Duodenal mucosa (tissue), 2 donors: ENCODE measurements around the gene TRIM73.
"Not testable (repeated sequence)": the region's sequence is repeated elsewhere in the genome, so short reads cannot be mapped to it uniquely, and the experiment has no call there.

Experiments used
- H3K27ac ChIP-seq: one replicate; pipeline ENCODE4 v1.7.0; 2013; ENCODE audit warnings: low read depth, low read length
- H3K27me3 ChIP-seq, 2 donors: one replicate each; pipeline ENCODE4 v1.7.0; 2013; ENCODE audit warnings: low read length in 2 of 2, control low read depth in 1 of 2; ENCODE audit not compliant: insufficient read depth in 2 of 2, control insufficient read depth in 1 of 2
- H3K36me3 ChIP-seq, 2 donors: one replicate each; pipeline ENCODE4 v1.7.0; 2013; ENCODE audit warnings: low read length in 2 of 2, control low read depth in 1 of 2; ENCODE audit not compliant: insufficient read depth in 2 of 2, control insufficient read depth in 1 of 2
- H3K4me1 ChIP-seq, 2 donors: one replicate each; pipeline ENCODE4 v1.7.0; 2013; ENCODE audit warnings: low read length in 2 of 2, control low read depth in 1 of 2; ENCODE audit not compliant: insufficient read depth in 2 of 2, control insufficient read depth in 1 of 2
- H3K4me3 ChIP-seq, 2 donors: one replicate each; pipeline ENCODE4 v1.7.0; 2013; ENCODE audit warnings: low read length in 2 of 2, low read depth in 1 of 2
- H3K9ac ChIP-seq, 2 donors: one replicate each; pipeline ENCODE4 v1.7.0; 2013; ENCODE audit warnings: low read length in 2 of 2, low read depth in 1 of 2
- H3K9me3 ChIP-seq, 2 donors: one replicate each; pipeline ENCODE4 v1.7.0; 2013; ENCODE audit warnings: low read length in 2 of 2, control low read depth in 1 of 2; ENCODE audit not compliant: control insufficient read depth in 1 of 2

TRIM73 gene

GRCh38 chr7:75415829-75416373 lies 20.5 kb downstream of the TRIM73 start:
- H3K36me3 ChIP-seq = peaks cover 0 to 21% of the 10 kb centered on the region in 2 donors
- not testable (repeated sequence) for H3K4me3 ChIP-seq, H3K27ac ChIP-seq, H3K9ac ChIP-seq, H3K9me3 ChIP-seq, H3K27me3 ChIP-seq, H3K4me1 ChIP-seq

- not testable (repeated sequence) for H3K9me3 ChIP-seq, H3K9ac ChIP-seq, H3K27ac ChIP-seq, H3K27me3 ChIP-seq, H3K4me3 ChIP-seq, H3K4me1 ChIP-seq
- peaks cover 0 to 21% of the 10 kb centered on the region in 2 donors for H3K36me3 ChIP-seq
Observed at GRCh38 chr7:75416787-75417186, 21.4 kb downstream of the TRIM73 start.

DNA sequence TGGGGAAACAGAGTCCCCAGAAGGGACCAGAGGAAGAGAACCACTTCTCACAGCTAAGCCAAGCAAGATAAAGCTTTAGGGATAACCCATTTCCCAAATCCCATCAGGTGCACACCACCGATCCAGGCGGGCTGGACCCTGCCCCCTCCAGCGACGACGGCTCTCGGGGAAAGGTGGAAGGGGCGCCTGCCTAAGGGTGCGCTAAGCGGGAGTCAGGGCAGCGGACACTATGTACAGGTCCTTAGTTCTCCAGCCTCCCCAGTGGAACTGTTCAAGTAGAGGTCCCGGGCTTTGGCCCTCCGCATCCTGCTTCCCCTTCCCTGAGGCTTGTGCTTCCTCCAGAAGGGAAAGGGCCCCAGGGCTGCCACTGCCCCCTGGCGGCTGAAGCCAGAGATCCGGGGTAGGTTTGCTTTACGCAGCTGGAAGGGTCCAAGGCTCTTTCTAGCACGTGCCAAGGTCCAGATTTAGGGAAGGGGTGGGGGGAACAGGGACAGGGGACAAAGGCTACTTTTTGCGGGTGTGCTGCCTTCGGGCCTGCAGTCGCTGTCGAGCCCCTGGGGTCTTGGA lies 22.9 kb downstream of the TRIM73 start:
- not testable (repeated sequence) for H3K4me3 ChIP-seq, H3K9me3 ChIP-seq, H3K27me3 ChIP-seq, H3K27ac ChIP-seq, H3K4me1 ChIP-seq, H3K9ac ChIP-seq
- H3K36me3 ChIP-seq = peaks cover 0 to 21% of the 10 kb centered on the region in 2 donors

- not testable (repeated sequence) for H3K27me3 ChIP-seq, H3K9me3 ChIP-seq, H3K4me1 ChIP-seq, H3K4me3 ChIP-seq, H3K27ac ChIP-seq, H3K9ac ChIP-seq
- peaks cover 0 to 27% of the 10 kb centered on the region in 2 donors for H3K36me3 ChIP-seq
Observed at GRCh38 chr7:75419210-75419609, 23.8 kb downstream of the TRIM73 start.

GRCh38 chr7:75419693-75420092 lies 24.3 kb downstream of the TRIM73 start:
- H3K36me3 ChIP-seq = peaks cover 0 to 32% of the 10 kb centered on the region in 2 donors
- H3K4me1 ChIP-seq, H3K4me3 ChIP-seq, H3K27ac ChIP-seq, H3K9me3 ChIP-seq, H3K9ac ChIP-seq, H3K27me3 ChIP-seq: not testable (repeated sequence)

DNA sequence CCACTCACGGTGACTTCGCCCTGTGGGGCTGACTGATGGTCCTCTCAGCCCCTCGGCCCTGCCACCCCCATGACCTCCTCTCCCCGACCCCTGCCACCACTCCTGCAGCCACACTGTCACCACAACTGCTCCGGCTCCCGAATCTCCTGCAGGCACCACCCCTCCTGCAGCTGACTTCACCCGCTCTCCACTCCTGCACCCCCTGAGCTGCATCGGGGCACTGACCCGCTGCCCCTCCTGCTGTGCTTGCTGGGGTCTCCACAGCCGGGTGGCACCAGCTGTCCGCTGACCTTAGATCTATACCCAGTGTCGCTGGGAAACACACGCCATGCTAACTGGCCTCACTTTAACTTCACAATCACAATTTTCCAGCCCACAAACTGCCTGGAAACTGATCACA lies 24.7 kb downstream of the TRIM73 start:
- H3K9me3 ChIP-seq, H3K9ac ChIP-seq, H3K27ac ChIP-seq, H3K4me3 ChIP-seq, H3K27me3 ChIP-seq, H3K4me1 ChIP-seq: not testable (repeated sequence)
- peaks cover 0 to 31% of the 10 kb centered on the region in 2 donors for H3K36me3 ChIP-seq

- not testable (repeated sequence) for H3K27me3 ChIP-seq, H3K4me1 ChIP-seq, H3K9me3 ChIP-seq, H3K4me3 ChIP-seq, H3K27ac ChIP-seq, H3K9ac ChIP-seq
- H3K36me3 ChIP-seq = peaks cover 0 to 21% of the 10 kb centered on the region in 2 donors
Observed at GRCh38 chr7:75421798-75422710, 26.6 kb downstream of the TRIM73 start.

- H3K36me3 ChIP-seq = peaks cover 0 to 26% of the 10 kb centered on the region in 2 donors
- not testable (repeated sequence) for H3K9ac ChIP-seq, H3K27ac ChIP-seq
Observed at GRCh38 chr7:75423481-75423880, 28.1 kb downstream of the TRIM73 start.

DNA sequence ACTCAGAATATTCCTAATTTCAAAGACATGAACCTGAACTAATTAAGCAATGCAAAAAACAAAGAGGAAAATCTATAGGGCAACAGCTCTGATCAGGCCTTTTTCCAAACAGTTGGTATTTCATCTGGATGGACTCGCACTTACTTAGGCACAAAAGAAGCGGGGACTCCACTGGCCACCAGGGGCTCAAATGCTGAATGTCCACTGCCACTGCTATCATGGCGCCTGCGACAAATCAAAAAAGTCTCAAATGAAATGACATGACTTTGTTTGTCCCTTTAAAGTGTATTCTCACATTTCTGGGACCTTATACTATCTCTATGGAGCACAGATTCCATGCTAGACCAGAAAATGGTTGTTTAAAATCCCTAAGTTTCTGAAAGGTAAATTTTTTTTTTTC lies 43.6 kb downstream of the TRIM73 start:
- not testable (repeated sequence) for H3K9ac ChIP-seq, H3K4me3 ChIP-seq, H3K4me1 ChIP-seq, H3K27ac ChIP-seq, H3K27me3 ChIP-seq, H3K9me3 ChIP-seq
- H3K36me3 ChIP-seq = peaks cover 6 to 55% of the 10 kb centered on the region in 2 donors

More at GRCh38 chr7:75423481-75423880, 28.1 kb downstream of the TRIM73 start:
- not testable (repeated sequence) for H3K4me3 ChIP-seq, H3K27me3 ChIP-seq, H3K4me1 ChIP-seq, H3K9me3 ChIP-seq

- H3K9ac ChIP-seq, H3K4me1 ChIP-seq, H3K27me3 ChIP-seq, H3K9me3 ChIP-seq, H3K27ac ChIP-seq: not testable (repeated sequence)
- peaks cover 3 to 27% of the 10 kb centered on the region in 2 donors for H3K36me3 ChIP-seq
- H3K4me3 ChIP-seq = peak overlapping the region in 1 of 2 donors; percentile 32
Observed at GRCh38 chr7:75442101-75442464, 46.7 kb downstream of the TRIM73 start.
